Measurements from ENCODE around the gene HSP90AA1. TPM values are rescaled to one million over a fixed set of nuclear protein-coding genes. Genes with fewer than 3 reads are reported as not detected.

HSP90AA1 gene
- total RNA-seq, 2 experiments from 2014 or later: 1,101 to 1,115 TPM

DNA sequence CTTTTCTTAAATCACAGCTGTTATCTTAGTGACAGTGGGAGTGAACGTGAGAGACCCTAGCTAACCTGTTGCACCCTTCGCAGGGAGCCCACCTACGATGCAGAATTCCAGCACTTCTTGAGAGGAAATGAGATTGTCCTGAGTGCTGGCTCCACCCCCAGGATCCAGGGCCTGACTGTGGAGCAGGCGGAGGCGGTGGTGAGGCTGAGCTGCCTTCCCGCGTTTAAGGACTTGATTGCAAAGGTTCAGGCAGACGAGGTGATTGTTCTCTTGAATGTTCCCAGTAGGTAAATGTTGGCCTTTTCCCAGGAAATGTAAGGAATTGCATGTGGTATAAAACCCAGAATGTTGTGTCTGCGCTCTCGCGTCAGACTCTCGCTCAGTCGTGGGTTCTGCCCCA, 46.7 kb downstream of the HSP90AA1 start:
- no peaks in the 10 kb centered on the region for H3K27me3 Mint-ChIP-seq
- H3K27ac Mint-ChIP-seq: no peak overlapping the region

DNA sequence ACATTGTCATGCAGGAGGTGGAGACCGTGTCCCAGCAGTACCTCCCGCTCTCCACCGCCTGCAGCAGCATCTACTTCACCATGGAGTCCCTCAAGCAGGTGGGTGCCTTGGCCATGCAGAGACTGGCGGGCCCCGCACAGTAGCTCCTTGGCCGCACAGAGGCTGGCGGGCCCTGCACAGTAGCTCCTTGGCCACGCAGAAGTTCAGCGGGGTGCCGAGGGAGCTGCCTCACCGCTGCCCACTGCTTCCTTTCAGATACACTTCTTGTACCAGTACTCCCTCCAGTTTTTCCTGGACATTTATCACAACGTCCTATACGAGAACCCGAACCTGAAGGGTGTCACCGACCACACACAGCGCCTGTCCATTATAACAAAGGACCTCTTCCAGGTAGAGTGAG, 47.7 kb downstream of the HSP90AA1 start:
- TF ChIP-seq, protein P1, sequence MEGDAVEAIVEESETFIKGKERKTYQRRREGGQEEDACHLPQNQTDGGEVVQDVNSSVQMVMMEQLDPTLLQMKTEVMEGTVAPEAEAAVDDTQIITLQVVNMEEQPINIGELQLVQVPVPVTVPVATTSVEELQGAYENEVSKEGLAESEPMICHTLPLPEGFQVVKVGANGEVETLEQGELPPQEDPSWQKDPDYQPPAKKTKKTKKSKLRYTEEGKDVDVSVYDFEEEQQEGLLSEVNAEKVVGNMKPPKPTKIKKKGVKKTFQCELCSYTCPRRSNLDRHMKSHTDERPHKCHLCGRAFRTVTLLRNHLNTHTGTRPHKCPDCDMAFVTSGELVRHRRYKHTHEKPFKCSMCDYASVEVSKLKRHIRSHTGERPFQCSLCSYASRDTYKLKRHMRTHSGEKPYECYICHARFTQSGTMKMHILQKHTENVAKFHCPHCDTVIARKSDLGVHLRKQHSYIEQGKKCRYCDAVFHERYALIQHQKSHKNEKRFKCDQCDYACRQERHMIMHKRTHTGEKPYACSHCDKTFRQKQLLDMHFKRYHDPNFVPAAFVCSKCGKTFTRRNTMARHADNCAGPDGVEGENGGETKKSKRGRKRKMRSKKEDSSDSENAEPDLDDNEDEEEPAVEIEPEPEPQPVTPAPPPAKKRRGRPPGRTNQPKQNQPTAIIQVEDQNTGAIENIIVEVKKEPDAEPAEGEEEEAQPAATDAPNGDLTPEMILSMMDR (IDR thresholded peaks at IDR 0.05): no peak
- H3K27me3 Mint-ChIP-seq: no peaks in the 10 kb centered on the region
- peaks cover 60% of the 10 kb centered on the region for H3K36me3 Mint-ChIP-seq (ENCODE audit: low read depth)
- H3K4me3 Mint-ChIP-seq: no peak overlapping the region
- no peak overlapping the region for H3K27ac Mint-ChIP-seq
- CTCF ChIA-PET: no interaction called here
- no peak for ATAC-seq
- POLR2A ChIA-PET: interaction anchor here (0.7 kb wide), 1 partner anchor 152 kb away, joined by 3 read pairs; no protein-coding TSS in a partner anchor
- intact Hi-C loops (cut with micrococcal nuclease): no loop called here
- H3K4me1 Mint-ChIP-seq (ENCODE audit: low read depth): no peaks in the 10 kb centered on the region
- DNase-seq: no peak
- no peaks in the 10 kb centered on the region for H3K9me3 Mint-ChIP-seq

More for the DNA sequence above, 46.7 kb downstream of the HSP90AA1 start:
- no peaks in the 10 kb centered on the region for H3K4me1 Mint-ChIP-seq (ENCODE audit: low read depth)
- ChIA-PET POLR2A (interaction anchor here (1.0 kb wide), 1 partner anchor 44 kb away, joined by 3 read pairs; no protein-coding TSS in a partner anchor), CTCF (no interaction called here)
- no peak overlapping the region for H3K4me3 Mint-ChIP-seq
- no peaks in the 10 kb centered on the region for H3K9me3 Mint-ChIP-seq
- ATAC-seq (no peak), DNase-seq (no peak)
- H3K36me3 Mint-ChIP-seq (ENCODE audit: low read depth): peaks cover 61% of the 10 kb centered on the region
- intact Hi-C loops (cut with micrococcal nuclease): no loop called here
- TF ChIP-seq, protein P1 (IDR thresholded peaks at IDR 0.05): no peak

DNA sequence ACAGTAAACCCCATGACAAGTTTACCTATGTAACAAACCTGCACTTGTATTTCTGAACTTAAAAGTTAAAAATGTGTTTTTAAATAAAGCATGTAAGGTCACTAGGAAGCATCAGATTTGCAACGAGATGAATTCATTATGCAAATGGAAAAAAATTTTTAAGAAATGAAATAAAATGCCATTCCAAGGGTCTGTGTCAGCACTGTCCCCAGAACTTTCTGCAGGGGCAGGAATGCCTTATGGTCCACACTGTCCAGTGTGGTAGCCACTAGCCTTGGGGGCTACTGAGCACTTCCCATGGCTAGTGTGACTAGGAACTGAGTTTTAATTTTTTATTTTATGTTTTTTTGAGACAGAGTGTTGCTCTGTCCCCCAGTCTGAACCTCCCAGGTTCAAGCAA, 49.2 kb downstream of the HSP90AA1 start:
- DNase-seq (no peak), ATAC-seq (no peak)
- Mint-ChIP-seq H3K9me3 (no peaks in the 10 kb centered on the region), H3K27ac (no peak overlapping the region), H3K4me3 (no peak overlapping the region), H3K4me1 (ENCODE audit: low read depth) (no peaks in the 10 kb centered on the region), H3K36me3 (ENCODE audit: low read depth) (peaks cover 64% of the 10 kb centered on the region), H3K27me3 (no peaks in the 10 kb centered on the region)
- ChIA-PET POLR2A (interaction anchor here (1.3 kb wide), 1 partner anchor 10 kb away, joined by 4 read pairs; no protein-coding TSS in a partner anchor), CTCF (no interaction called here)
- intact Hi-C loops (cut with micrococcal nuclease): no loop called here
- TF ChIP-seq, protein P1 (IDR thresholded peaks at IDR 0.05): no peak

DNA sequence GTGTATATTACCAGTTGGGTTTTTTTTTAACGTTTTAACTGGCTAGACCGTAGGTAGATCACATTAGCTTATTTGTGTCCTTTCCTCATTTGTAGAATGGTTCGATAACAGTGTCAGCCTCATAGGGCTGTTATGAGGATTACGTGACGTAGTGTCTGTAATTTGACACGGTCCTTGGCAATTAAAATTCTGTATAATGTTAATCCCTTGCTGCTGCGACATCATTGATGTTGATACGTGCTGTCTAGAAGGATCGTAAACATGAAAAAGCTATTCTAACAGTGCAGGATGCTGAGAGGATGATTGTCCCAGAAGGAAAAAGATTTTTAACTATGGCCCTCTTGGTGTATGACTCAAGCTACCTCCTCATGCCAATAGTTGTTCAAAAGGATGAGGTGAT, 50.9 kb downstream of the HSP90AA1 start:
- Mint-ChIP-seq H3K36me3 (ENCODE audit: low read depth) (peaks cover 61% of the 10 kb centered on the region), H3K27me3 (no peaks in the 10 kb centered on the region), H3K4me1 (ENCODE audit: low read depth) (no peaks in the 10 kb centered on the region), H3K9me3 (no peaks in the 10 kb centered on the region), H3K27ac (no peak overlapping the region), H3K4me3 (no peak overlapping the region)
- no peak for ATAC-seq
- ChIA-PET POLR2A (interaction anchor here (0.7 to 1.2 kb wide), 3 partner anchors 11 to 58 kb away, joined by 3 to 4 read pairs (median 3); no protein-coding TSS in a partner anchor), CTCF (interaction anchor here (1.3 kb wide), 1 partner anchor 278 kb away, joined by 4 read pairs; no protein-coding TSS in a partner anchor)
- intact Hi-C loops (cut with micrococcal nuclease): no loop called here
- no peak for DNase-seq
- TF ChIP-seq, protein P1 (IDR thresholded peaks at IDR 0.05): no peak

DNA sequence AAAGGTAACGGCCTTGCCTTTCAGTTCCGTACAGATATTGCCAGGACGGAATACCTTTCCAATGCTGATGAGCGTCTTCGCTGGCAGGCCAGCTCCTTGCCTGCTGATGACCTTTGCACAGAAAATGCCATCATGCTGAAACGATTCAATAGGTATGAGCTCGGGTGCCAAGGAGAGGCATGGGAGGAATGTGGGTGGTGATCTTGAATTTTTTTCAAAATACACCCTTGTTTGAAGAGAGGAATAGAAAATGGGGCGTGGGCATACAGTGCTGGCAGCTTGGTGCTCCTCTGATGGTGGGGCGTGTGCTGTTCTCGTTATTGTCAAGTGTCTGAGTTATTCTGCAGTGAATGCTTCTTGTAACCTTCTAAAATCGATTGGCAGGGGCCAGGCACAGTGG, 52.5 kb downstream of the HSP90AA1 start:
- DNase-seq (no peak), ATAC-seq (no peak)
- no peak overlapping the region for H3K4me3 Mint-ChIP-seq
- POLR2A ChIA-PET: interaction anchor here (0.8 kb wide), 1 partner anchor 56 kb away, joined by 3 read pairs; no protein-coding TSS in a partner anchor
- no peaks in the 10 kb centered on the region for H3K27me3 Mint-ChIP-seq
- TF ChIP-seq, protein P1 (IDR thresholded peaks at IDR 0.05): no peak
- peaks cover 61% of the 10 kb centered on the region for H3K36me3 Mint-ChIP-seq (ENCODE audit: low read depth)
- no peaks in the 10 kb centered on the region for H3K9me3 Mint-ChIP-seq
- CTCF ChIA-PET: interaction anchor here (1.5 kb wide), 1 partner anchor 62 kb away, joined by 6 read pairs; no protein-coding TSS in a partner anchor
- intact Hi-C loops (cut with micrococcal nuclease): no loop called here
- H3K4me1 Mint-ChIP-seq (ENCODE audit: low read depth): no peaks in the 10 kb centered on the region
- H3K27ac Mint-ChIP-seq: no peak overlapping the region

Measured in activated CD8-positive, alpha-beta T cell treated with anti-CD3 and anti-CD28 coated beads for 36 hours (primary cell).